ENCODE results near the gene BAD.

DNA sequence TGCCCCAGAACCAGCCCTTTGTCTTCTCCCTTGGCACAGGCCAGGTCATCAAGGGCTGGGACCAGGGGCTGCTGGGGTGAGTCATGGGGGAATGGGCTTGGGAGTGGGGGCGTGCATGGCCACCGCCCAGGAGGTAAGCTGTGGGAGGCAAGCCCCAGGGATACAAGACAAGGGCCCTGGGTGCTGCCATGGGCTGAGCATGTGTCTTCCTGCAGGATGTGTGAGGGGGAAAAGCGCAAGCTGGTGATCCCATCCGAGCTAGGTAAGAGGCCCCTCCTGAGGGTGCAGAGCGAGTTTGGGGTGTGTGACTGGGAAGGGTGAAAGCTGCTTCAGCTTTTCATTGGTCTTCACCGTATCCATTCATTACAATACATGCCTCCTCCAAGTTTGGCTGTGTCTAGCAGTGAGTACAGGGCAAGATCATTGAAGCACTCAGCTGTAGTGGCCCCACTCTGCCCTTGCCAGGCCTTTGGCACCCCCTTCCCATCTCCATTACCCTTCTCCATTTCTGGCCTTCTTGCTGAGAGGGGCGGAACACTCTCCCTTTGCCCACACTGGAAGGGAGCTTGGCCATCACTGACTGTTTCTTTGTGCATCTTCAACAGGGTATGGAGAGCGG lies 41.1 kb downstream of the BAD start:
- TF ChIP-seq, protein P1, sequence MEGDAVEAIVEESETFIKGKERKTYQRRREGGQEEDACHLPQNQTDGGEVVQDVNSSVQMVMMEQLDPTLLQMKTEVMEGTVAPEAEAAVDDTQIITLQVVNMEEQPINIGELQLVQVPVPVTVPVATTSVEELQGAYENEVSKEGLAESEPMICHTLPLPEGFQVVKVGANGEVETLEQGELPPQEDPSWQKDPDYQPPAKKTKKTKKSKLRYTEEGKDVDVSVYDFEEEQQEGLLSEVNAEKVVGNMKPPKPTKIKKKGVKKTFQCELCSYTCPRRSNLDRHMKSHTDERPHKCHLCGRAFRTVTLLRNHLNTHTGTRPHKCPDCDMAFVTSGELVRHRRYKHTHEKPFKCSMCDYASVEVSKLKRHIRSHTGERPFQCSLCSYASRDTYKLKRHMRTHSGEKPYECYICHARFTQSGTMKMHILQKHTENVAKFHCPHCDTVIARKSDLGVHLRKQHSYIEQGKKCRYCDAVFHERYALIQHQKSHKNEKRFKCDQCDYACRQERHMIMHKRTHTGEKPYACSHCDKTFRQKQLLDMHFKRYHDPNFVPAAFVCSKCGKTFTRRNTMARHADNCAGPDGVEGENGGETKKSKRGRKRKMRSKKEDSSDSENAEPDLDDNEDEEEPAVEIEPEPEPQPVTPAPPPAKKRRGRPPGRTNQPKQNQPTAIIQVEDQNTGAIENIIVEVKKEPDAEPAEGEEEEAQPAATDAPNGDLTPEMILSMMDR (IDR thresholded peaks at IDR 0.05): no peak
- no peak for TF ChIP-seq POLR2A (IDR thresholded peaks at IDR 0.05)
